Esophagus mucosa (tissue), 1 donor: ENCODE data around the gene KRT84. TPM values are rescaled to one million over a fixed set of nuclear protein-coding genes. Genes with fewer than 3 reads are reported as not detected.
"Not testable (repeated sequence)": the region's sequence is repeated elsewhere in the genome, so short reads cannot be mapped to it uniquely, and the experiment has no call there.

ENCODE experiments used
- ATAC-seq: fragments of 200-7000 bp; cut with Tn5 transposase; one replicate; pipeline ENCODE4 v1.9.1; 2020
- total RNA-seq: library from RNA; stranded (reverse); gene quantifications from one replicate; pipeline ENCODE4 v1.2.4, GENCODE V29; 2023
- donor health status: DM: yes; HTN: yes; CAD: no.

The KRT84 gene
- total RNA-seq, 1 donor from 2014 or later, result not detected

DNA sequence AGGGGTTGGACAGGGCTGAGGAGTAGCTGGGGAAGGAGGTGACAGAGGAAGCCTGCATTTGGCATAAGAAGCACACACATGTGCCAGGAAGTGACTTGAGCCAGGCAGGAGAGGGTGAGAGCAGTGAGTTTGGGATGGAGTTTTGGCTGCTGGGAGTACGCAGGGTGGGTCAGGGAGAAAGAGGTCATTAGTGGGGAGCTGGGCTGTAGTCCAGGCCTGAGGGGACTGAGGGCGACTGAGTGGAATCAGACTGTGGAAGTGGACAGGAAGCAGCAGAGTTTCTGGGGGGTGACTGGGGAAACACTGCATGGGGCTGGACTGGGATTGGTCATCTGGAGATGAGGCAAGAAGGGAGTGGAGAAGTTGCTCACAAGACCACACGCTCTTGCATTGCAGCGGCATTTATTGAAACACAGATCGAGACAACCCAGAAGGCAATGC is 25.8 kb downstream of the KRT84 start:
- no peak for ATAC-seq

DNA sequence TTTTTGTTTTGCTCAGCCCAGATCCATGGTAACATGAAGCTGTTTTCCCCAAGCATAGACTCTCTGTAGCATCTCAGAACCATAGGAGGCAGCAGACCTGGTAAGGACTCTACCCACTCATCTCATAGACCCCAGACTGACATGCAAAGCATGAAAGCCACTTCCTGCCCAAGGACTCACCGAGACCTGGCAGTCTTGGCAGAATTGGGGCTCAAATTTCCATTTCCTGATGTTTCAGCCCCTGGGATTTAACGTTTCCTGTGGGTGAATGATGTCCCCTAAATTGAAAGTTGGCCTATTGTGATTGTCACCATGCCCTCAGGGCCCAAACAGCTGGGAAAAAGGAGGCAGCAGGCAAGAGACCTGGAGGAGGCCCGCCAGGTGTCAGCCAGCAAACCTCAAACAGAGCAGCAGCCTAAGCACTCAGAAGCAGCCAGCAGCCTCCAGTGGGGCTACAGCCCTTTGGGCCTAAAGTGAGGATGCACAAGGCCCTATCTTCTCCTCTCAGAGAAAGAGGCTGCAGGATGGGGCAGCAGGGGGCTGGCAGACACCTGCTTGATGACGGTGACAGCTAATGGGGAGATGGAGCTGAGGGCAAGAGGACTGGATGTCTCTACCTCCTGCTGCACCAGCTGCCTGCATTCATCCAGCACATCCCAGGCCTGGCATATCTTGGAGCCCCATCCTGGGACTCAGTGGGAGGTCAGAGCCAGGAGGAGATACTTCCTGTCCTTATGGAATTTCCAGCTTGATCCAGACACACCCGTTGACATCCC is 26.7 kb downstream of the KRT84 start:
- no peak for ATAC-seq

DNA sequence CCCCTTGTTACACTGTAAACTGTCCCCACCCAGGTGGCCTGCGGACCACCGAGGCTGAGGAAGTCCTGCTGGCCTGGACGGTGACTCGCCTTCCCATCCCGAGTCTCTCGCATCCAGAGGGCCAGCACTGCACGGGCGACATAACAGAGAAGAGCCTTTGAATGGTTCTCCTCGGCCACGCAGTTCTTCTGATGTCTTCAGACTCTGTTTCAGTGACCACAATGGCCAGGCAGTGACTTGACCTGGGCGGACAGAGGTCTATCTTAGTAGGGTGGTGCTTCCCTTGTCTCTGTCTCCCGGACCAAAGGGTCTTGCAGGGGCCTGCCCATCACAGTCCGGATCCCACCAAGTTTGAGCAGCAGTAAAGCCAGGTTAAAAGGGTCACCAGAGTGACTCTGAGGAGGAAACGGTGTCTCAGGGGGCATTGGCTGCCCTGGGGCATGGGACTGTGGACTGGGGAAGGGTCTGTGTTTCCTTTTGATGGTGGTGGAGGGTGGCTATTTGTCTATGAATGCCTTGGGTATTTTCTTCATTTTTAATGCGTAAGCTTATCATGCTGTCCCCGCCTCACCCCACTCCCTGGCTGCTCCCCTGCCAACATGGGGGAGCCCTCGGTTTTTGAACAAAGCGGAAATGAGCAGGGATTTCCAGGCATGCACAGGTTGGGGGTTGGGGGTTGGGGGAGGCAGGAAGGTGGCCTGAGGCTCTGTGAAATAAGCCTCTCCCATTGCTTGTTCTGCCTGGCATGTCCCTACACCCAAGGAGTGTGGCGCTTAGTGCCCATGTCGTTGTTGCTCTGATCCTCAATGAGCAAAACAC is 28.5 kb downstream of the KRT84 start:
- ATAC-seq, result no peak

DNA sequence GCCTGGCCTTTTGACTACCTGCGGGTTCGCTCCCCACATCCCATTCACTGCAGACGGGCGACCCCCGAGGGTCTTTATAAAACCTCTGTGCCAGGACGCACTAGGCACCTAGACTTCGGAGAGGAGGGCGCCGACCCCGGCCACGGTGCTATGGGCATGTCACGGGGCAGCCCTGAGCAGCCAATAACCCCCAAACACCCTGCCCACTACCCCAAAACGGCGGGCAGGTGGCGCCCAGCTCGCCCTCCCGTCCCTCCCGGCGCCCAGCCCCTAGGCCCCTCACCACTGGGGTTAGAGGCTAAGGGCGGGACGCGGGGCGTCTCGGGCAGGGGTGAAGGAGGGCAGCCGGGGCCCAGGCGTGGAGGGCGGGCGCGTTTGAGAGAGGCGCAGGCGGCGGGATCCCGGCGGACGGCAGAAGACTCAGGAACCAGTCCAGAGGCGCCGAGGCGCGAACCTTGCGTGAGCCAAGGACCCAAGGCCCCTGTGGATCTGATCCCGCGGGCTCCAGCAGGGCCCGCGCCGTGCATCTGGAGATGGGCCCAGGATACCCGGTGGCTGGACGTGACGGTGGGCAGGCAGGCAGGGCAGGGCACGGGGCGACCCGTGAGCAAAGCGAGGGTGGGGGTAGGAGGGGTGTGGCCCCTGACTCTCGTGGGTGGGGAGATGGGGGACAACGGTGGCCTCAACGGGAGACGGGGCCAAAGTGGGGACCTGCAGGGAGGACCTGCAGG is 29.3 kb downstream of the KRT84 start:
- no peak for ATAC-seq

DNA sequence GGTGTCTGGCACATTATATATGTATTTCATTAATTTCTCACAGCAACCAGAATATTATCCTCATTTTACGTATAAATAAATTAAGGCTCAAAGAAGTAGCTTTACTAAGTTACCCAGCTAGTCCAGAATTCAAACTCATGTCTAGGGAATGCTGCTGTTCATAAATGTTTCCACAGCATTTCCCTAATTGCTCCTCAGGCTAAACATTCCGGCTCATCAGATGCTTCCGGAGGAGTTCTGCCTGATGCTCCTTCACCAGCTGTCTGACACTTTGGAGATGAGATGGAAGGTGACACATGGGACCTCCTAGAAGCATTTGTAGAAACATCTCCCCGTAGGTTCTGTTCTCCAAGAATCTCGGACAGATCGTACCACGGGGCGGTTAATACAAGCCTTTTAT is 30.3 kb downstream of the KRT84 start:
- no peak for ATAC-seq

DNA sequence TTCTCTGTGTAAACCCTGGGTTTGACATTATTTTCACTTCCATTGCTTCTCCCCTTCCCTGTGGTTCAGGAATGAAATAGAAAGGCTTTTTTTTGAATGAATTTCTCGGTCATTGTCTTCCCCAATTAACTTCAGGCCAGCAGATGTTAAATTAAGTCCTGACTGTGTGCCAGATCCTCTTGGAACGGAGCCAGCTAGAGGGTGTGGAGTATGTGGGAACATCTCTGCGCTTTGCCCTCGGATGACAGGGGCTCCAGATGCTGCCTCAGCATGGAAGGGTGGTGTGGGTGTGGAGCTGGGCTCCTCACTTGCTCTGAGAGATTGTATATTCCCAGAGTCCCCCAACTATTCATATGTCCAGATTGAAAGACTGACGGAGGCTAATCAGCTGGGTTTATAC is 31.3 kb downstream of the KRT84 start:
- no peak for ATAC-seq

DNA sequence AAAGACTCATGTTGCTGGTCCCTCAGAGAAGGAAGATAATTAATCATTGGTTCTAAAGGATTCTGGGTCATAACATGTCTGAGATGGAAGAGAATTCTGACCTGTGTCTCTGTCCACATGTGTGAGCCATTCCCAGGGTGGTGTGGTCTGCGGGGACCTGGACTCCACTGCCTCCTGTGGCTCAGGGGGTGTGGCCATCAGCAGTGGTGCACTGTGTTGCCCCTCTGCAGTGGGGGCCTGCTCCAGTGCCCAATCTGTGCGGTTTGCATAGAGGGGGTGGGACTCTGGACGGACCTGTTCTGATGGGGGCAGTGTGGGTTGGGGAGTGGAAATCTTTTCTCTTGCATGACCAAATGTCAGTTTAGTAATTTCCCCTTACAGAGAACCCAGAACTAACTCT is 31.7 kb downstream of the KRT84 start:
- no peak for ATAC-seq

DNA sequence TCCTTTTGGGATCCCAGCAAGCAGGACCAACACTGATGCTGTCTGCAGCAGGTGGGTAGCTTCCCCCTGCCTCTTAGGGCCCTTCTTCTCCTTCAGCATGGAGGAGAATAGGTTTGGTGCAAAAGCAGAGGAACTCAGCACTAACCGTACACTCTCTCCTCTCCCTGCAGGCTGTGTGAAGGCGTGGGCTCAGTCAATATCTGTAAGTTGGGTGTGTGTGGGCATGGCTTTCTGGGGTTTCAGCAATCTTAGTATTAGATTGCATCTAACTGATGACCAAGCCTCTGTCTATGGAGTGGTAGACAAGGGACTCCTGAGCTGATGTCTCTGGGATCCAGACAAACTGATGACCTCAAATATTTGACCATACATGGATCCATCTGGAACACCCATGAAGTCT is 32.5 kb downstream of the KRT84 start:
- no peak for ATAC-seq

DNA sequence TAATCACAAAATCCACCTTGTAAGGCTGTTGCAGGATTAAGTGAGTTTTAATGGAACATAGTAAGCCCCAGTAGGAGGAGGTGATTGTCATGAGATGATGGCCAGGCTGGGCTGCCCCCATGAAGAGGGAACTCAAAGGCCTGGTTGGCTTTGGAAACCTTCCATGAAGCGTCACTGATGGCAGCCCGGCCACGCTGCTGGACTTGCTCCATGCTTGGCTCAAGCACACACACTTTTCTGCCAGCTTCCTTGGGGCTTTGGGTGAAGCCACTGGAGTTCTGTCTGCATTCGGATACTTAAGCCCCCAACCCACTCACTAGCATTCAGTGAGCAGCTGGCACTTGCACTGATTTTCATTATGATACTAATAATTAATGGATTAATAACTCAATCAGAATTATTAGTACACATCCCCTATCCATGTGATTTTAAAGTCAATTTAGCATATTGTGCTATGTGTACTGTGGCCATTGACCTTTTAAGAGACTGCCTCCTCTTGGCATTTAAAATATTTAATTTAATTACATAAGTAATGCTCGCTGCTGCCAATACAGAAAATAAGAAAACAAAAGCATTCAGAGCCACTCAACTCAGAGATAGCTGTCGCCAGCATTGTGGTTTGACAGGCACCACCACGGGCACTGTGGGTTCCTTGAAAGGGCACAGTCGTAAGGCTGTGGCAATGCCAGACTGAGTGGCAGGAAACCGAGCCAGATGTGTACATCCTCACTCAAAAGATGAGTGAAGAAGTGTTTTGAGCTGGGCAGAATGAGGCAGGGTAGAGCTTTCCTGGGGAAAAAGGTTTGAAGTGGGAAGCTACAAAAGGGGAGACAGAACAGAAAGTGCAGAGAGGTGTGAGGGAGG is 34.0 kb downstream of the KRT84 start:
- ATAC-seq, result no peak

DNA sequence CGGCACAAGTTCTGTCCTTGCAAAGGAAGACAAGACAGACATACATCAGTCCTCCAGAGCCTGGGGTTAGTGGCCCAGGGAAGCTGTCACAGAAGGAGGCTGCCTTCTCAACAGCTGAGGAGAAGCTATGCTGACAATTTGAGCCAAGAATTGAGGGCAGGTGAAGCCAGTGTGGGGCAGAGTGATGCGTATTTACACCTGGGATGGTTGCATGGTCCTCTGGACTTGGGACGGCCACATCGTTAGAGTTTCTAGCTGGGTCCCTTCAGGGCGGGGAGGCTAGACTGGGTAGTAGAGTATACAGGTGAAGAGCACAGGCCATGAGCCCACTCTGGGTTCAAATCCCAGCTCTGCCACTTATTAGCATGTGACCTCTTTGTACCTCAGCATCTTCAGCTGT is 34.7 kb downstream of the KRT84 start:
- no peak for ATAC-seq

DNA sequence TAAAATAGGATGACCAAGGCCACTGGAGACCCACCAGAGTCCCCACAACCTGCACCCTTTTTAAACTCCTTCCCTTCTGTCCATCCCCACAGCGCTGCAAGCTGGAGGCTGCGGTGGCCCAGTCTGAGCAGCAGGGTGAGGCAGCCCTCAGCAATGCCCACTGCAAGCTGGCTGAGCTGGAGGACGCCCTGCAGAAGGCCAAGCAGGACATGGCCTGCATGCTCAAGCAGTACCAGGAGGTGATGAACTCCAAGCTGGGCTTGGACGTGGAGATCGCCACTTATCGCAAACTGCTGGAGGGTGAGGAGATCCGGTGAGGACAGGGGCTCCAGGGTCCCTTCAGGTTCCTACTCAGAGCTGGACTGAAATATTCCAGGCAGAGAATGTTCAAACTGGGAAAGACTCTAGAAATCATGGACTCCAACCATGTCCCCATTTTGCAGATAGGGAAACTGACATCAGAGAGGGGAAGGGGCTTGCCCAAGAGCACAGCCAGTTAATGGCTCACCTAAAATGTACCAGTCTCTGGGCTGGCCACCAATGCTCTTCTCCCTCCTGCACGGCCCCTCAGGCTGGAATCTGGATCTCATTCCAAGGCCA is 35.3 kb downstream of the KRT84 start:
- ATAC-seq, result no peak

DNA sequence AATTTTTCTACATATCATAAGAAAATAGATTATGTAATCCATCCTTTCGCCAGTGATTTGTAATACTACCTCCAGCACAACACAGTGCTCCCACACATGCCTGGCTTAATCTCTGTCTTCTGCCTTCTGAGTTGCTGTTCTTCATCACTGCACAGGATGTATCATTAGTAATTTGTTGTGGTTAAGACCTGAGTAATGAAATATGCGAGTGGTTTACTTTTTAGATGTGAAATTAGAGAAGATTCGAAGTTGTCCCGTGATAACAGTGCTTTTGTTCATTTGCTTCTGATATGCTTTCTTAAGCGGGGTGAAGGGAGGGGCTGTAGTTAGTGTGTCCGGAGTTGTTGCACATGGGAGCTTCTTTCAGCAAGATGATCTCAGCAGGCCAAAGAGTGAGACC is 36.3 kb downstream of the KRT84 start:
- ATAC-seq, result no peak

DNA sequence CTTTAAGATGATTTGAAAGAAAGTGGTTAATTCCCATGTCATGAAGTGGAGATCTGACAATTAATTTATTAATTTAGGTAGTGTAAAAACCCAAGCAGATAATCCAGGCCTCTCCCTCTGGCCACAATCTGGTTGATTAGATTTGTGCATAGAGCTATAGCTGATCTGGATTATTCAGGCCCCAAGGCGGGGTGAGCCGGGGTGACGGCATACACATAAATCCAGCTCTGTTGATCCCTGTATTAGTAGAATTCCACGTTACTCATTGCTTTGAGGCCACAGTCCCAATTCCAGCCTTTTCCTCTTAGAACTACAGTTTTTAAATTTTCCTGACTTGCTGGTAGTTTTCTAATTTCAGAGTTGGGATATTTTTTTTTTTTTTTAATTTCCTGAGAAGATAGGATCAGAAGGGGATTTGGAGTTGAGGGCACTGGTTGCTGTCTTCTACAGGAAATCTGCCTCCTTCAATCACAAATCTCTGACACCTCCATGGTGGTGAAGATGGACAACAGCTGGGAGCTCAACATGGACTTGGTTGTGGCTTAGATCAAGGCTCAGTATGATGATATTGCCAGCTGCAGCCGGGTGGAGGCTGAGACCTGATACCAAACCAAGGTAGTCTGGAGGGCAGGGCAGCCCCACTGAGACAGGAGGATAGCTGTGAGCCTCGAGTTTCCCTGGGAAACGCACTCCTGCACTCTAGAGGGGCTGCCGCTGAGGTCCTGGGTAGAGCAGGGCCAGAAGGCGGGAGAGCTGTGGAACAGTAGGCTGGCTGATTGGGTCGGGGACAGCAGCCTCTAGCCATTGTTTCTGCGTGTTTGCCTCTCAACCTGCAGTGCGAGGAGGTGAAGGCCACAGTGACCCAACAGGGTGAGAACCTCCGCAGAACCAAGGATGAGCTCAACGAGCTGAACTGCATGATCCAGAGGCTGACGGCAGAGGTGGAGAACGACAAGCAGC is 37.6 kb downstream of the KRT84 start:
- ATAC-seq, result peak; percentile 50

DNA sequence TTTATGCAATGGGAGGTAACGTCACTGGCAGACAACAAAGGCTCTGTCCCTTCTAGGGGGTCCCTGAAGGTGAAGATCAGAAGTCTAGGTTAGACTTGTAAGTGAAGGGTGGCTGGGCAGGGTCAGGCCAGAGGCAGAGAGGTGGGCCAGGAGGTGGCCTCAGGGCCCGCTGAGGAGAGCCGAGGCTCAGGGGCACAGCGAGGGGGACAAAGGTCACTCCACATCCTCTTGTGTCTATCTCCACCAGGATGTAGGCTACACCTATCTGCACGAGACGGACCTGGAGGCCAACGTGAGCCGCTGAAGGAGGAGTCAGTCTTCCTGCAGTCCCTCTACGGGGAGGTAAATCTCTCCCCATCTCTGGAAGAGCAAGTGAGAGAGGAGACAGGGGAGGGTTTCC is 38.4 kb downstream of the KRT84 start:
- no peak for ATAC-seq

DNA sequence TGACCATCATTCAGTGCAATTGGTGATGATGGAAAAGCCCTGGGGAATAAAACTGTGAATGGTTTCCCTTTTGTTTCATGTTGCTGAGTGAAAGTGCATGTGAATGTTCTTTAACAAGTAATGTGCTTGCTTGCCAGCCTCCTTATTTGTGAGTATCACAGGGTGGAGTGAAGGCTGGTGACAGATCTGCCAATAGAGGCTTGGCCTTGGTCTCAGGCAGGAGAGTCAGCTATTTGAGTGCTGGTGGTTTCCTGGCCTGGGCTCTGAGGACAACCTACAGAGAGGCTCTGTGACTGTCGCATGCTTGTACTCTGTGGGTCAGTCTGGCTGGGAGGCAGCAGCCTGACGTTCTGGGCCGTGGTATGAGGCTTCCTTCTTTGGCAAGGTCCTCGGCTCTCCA is 38.9 kb downstream of the KRT84 start:
- ATAC-seq, result no peak

DNA sequence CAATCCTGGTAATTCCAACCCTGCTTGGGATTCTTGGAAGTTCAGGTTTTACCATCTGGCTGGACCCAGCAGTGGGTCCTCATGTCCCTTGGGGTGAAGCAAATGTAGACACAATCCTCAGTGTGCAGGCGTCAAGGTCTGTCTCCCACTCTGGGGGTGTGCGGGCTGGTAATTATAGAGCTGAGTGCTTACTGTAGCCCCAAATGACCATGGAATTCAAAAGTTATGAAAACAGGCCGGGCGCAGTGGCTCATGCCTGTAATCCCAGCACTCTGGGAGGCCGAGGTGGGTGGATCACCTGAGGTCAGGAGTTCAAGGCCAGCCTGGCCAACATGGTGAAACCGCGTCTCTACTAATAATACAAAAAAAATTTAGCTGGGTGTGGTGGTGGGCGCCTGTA is 40.4 kb downstream of the KRT84 start:
- not testable (repeated sequence) for ATAC-seq

DNA sequence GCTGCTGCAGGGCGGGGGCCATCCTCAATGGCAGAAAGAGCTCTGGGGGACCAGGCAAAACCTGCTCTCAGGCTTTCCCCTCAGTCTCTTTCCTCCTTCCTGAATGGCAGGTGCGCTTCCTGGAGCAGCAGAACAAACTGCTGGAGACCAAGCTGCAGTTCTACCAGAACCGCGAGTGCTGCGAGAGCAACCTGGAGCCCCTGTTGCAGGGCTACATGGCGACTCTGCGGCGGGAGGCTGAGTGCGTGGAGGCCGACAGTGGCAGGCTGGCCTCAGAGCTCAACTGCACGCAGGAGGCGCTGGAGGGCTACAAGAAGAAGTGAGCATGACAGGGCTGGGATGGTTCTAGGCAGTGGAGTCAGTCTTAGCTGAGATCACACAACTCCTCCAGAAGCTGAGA is 41.3 kb downstream of the KRT84 start:
- ATAC-seq, result no peak

DNA sequence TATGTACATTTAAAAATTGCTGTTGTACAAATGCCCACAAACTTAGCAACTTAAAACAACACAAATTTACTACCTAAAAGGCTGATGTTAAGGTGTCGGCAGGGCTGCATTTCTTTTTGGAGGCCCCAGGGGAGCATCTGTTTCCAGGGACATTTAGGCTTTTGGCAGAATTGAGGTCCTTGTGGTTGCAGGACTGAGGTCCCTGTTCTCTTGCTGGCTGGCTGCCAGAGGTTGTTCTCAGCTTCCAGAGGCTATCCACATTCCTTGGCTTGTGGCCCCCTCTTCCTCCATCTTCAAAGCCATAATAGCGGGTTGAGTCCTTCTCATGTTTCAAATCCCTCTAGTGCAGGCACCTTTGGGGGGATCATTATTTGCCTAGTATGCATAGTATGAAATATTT is 41.9 kb downstream of the KRT84 start:
- ATAC-seq, result no peak

DNA sequence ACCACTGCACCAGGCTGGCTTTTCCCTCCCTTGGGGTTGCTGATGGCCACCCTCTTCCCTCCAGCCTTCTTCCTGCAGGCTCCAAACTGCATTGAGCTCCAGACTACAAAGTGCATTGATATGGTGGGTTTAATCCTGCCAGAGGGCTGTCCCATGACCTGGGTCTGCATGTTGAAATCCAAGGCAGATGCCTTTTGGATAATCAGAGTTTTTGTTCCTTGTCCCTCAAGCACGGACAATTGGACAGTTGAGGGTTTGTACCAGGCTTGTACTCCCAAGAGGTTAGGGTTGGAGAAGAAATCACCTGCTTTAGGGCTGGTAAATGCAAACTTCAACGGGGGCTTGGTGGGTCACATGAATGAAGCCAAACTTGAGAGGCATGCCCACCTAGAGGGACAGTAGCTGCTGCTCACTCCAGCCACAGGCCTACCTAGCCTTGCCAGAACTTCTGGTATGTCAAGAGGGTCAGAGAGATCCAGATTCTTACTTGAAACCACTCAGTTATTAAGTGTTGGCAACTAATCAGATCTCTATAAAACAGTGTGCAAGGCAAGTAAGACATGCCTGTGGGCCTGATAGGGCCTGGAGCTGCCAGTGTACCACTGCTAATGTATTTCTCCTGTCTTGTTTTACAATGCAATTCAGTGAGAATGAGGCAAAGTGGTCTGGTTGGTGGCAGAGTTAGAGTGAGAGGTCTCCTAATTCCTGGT is 42.5 kb downstream of the KRT84 start:
- no peak for ATAC-seq

DNA sequence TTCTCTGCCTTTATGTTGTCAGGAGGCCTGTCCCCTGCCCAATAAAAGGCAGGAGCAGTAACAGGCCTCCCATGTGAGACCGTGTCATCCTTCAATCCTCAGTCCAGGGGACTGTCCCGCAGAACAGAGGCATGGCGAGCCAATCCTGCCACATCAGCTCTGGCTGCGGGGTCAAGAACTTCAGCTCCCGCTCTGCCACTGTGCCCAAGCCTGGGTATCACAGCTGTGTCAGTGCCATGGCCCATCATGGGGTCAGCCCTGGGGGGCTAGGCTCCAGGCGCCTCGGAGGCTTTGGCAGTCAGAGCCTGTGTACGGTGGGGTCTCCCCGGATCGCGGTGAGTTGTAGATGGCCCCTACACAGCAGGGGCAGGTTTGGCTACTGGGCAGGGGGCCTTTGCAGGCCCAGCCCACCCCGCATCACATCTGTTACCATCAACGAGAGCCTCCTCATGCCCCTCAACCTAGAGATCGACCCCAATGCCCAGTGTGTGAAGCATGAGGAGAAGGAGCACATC is 44.3 kb downstream of the KRT84 start:
- no peak for ATAC-seq
